HepG2 (cell line): ENCODE measurements around the gene SFT2D1. TPM values are rescaled to one million over a fixed set of nuclear protein-coding genes. Genes with fewer than 3 reads are reported as not detected.

Experiments used
- ADNP ChIP-seq: sonication (generic); formaldehyde crosslinking; IDR thresholded peaks from 2 replicates; pipeline ENCODE4 v1.4.0; 2020; ENCODE audit warnings: missing genetic modification reagents
- ATF7 ChIP-seq, 2 experiments: fragments of 450-650 bp in 1 of 2; sonication (generic) in 1 of 2; formaldehyde crosslinking in 1 of 2; IDR thresholded peaks; 2 replicates each; pipeline versions ENCODE4 v1.4.0 to v1.6.1; 2016 to 2020; ENCODE audit warnings: antibody characterized with exemption in 1 of 2, mild to moderate bottlenecking in 1 of 2, missing genetic modification reagents in 1 of 2
- CAMTA2 ChIP-seq: sonication (generic); formaldehyde crosslinking; IDR thresholded peaks from 2 replicates; pipeline ENCODE4 v1.4.0; 2020; ENCODE audit warnings: mild to moderate bottlenecking, missing genetic modification reagents, borderline replicate concordance
- ETV5 ChIP-seq: IDR thresholded peaks from 2 replicates; pipeline ENCODE4 v1.6.1; 2018; ENCODE audit warnings: missing biosample characterization, missing genetic modification reagents, inconsistent platforms, borderline replicate concordance
- HNF4A ChIP-seq: sonication (generic); formaldehyde crosslinking; IDR thresholded peaks from 2 replicates; pipeline ENCODE4 v1.4.0; 2020; ENCODE audit warnings: missing genetic modification reagents
- NCOR1 ChIP-seq: fragments of 200-600 bp; sonication (generic); IDR thresholded peaks from 2 replicates; pipeline ENCODE4 v1.7.0; 2017; ENCODE audit warnings: antibody characterized with exemption, low read length, borderline replicate concordance
- POLR2A ChIP-seq, 2 experiments: IDR thresholded peaks; 2 replicates each; pipeline ENCODE4 v1.6.1; 2011; ENCODE audit warnings: low read depth in 2 of 2, low read length in 2 of 2, mild to moderate bottlenecking in 1 of 2, moderate library complexity in 1 of 2; ENCODE audit not compliant: insufficient read depth in 1 of 2
- POLR2G ChIP-seq: fragments of 200-400 bp; formaldehyde crosslinking; IDR thresholded peaks from 2 replicates; pipeline ENCODE4 v1.6.1; 2018; ENCODE audit warnings: mild to moderate bottlenecking, low read depth, low read length, moderate library complexity
- RARG ChIP-seq: sonication (generic); formaldehyde crosslinking; IDR thresholded peaks from 2 replicates; pipeline ENCODE4 v1.4.0; 2020; ENCODE audit warnings: low read depth, mild to moderate bottlenecking, missing genetic modification reagents
- RBM22 ChIP-seq: fragments of 200-400 bp; formaldehyde crosslinking; optimal IDR thresholded peaks from 2 replicates; pipeline ENCODE3; 2017; ENCODE audit warnings: mild to moderate bottlenecking, low read length, moderate library complexity
- XRCC5 ChIP-seq: fragments of 200-400 bp; formaldehyde crosslinking; optimal IDR thresholded peaks from 2 replicates; pipeline ENCODE3; 2017; ENCODE audit warnings: mild to moderate bottlenecking, low read length
- ZNF333 ChIP-seq: sonication (generic); formaldehyde crosslinking; IDR thresholded peaks from 2 replicates; pipeline ENCODE4 v1.4.0; 2020; ENCODE audit warnings: mild to moderate bottlenecking, missing genetic modification reagents, borderline replicate concordance
- ZNF572 ChIP-seq: sonication (generic); formaldehyde crosslinking; IDR thresholded peaks from 2 replicates; pipeline ENCODE4 v1.5.1; 2020; ENCODE audit warnings: mild to moderate bottlenecking, missing genetic modification reagents
- ZNF652 ChIP-seq: IDR thresholded peaks from 2 replicates; pipeline ENCODE4 v1.6.1; 2016; ENCODE audit warnings: low read depth, borderline replicate concordance
- ZNF776 ChIP-seq: sonication (generic); formaldehyde crosslinking; IDR thresholded peaks from 2 replicates; pipeline ENCODE4 v1.4.0; 2020; ENCODE audit warnings: mild to moderate bottlenecking, missing genetic modification reagents
- ZSCAN20 ChIP-seq: sonication (generic); formaldehyde crosslinking; IDR thresholded peaks from 2 replicates; pipeline ENCODE4 v1.4.0; 2020; ENCODE audit warnings: missing genetic modification reagents, mild to moderate bottlenecking, borderline replicate concordance
- ZSCAN30 ChIP-seq: sonication (generic); formaldehyde crosslinking; IDR thresholded peaks from 2 replicates; pipeline ENCODE4 v1.5.0; 2020; ENCODE audit warnings: mild to moderate bottlenecking, missing genetic modification reagents
- polyA plus RNA-seq, 8 experiments: library from polyadenylated mRNA; depleted of rRNA in 3 of 8; stranded (reverse) in 7 of 8; unstranded in 1 of 8; fragments of >200 nt; fragmentation: Illumina TruSeq in 4 of 8; extraction: Trizol in 4 of 8; gene quantifications; 2 replicates each; pipeline versions ENCODE4 v1.2.1 to v1.2.3, GENCODE V29; 2011 to 2016; ENCODE audit warnings: low read depth in 4 of 8, missing spikeins in 1 of 8, mixed read lengths in 1 of 8; ENCODE audit not compliant: insufficient read depth in 1 of 8
- total RNA-seq, 5 experiments: library from RNA; depleted of rRNA; stranded (reverse); fragments of >200 nt; fragmentation: Illumina TruSeq; extraction: Trizol; gene quantifications; 2 replicates each; pipeline ENCODE4 v1.2.3, GENCODE V29; 2016; ENCODE audit warnings: low read depth in 1 of 5
- TF ChIP-seq, protein P1 (sequence below): sonication (generic); formaldehyde crosslinking; IDR thresholded peaks from 2 replicates; pipeline ENCODE4 v1.8.1; 2023; ENCODE audit warnings: missing genetic modification reagents, inconsistent platforms, borderline replicate concordance
- TF ChIP-seq, protein P2 (sequence below): IDR thresholded peaks from 2 replicates; pipeline ENCODE4 v1.6.1; 2016; ENCODE audit warnings: missing compliant biosample characterization, missing genetic modification reagents, borderline replicate concordance
- TF ChIP-seq, protein P3 (sequence below): sonication (generic); formaldehyde crosslinking; IDR thresholded peaks from 2 replicates; pipeline ENCODE4 v1.4.0; 2020; ENCODE audit warnings: missing genetic modification reagents
- TF ChIP-seq, protein P4 (sequence below): sonication (generic); formaldehyde crosslinking; IDR thresholded peaks from 2 replicates; pipeline ENCODE4 v1.4.0; 2020; ENCODE audit warnings: mild to moderate bottlenecking, missing genetic modification reagents
- TF ChIP-seq, protein P5 (sequence below): sonication (generic); formaldehyde crosslinking; IDR thresholded peaks from 2 replicates; pipeline ENCODE4 v1.4.0; 2020; ENCODE audit warnings: missing genetic modification reagents

Gene SFT2D1
- total and polyA plus RNA-seq, 2 of the 13 experiments (the other 11 are each of a cell fraction or from before 2014, with no cell fraction given) = 115 to 147 TPM

DNA sequence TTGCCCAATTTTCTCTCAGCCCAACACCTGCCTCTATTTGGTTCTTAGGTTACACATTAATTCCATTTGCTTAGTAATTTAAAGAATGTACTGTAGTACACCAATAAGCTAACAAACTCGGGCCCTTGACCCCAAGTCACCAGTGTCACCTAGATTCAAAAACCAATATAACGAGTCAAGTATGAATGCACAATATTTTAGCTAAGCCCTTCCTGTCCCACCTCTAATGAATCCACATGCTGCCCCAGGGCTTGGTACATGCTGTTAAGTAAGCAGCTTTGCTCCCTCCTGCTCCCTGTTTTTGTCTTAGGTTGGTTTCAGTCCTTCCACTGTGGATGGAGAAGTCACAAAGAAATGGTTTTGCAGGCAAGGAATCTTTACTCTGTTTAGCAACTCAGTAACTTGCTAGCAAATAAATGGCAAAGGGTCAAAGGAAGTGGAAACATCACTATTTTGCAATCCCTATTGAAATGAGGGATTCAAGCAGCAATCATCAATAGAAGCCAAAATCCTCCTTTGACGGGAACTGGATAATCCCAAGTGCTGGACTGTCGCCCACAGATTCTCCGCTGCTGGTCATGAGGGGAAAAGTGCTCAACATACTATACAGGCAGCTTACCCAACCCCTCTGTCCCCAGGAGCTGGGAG is 45.4 kb upstream of the SFT2D1 start (continued):
- TF ChIP-seq, protein P1, sequence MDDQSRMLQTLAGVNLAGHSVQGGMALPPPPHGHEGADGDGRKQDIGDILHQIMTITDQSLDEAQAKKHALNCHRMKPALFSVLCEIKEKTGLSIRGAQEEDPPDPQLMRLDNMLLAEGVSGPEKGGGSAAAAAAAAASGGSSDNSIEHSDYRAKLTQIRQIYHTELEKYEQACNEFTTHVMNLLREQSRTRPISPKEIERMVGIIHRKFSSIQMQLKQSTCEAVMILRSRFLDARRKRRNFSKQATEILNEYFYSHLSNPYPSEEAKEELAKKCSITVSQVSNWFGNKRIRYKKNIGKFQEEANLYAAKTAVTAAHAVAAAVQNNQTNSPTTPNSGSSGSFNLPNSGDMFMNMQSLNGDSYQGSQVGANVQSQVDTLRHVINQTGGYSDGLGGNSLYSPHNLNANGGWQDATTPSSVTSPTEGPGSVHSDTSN = no peak
- no peak for TF ChIP-seq CAMTA2 (CRISPR knock-in tag)
- TF ChIP-seq, protein P2, sequence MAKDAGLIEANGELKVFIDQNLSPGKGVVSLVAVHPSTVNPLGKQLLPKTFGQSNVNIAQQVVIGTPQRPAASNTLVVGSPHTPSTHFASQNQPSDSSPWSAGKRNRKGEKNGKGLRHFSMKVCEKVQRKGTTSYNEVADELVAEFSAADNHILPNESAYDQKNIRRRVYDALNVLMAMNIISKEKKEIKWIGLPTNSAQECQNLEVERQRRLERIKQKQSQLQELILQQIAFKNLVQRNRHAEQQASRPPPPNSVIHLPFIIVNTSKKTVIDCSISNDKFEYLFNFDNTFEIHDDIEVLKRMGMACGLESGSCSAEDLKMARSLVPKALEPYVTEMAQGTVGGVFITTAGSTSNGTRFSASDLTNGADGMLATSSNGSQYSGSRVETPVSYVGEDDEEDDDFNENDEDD (CRISPR knock-in tag) = peak; percentile 58; the same call in 1 of the 2 replicates
- TF ChIP-seq ADNP (CRISPR knock-in tag) = no peak
- no peak for TF ChIP-seq ZNF333
- TF ChIP-seq, protein P3, sequence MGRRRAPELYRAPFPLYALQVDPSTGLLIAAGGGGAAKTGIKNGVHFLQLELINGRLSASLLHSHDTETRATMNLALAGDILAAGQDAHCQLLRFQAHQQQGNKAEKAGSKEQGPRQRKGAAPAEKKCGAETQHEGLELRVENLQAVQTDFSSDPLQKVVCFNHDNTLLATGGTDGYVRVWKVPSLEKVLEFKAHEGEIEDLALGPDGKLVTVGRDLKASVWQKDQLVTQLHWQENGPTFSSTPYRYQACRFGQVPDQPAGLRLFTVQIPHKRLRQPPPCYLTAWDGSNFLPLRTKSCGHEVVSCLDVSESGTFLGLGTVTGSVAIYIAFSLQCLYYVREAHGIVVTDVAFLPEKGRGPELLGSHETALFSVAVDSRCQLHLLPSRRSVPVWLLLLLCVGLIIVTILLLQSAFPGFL = no peak
- TF ChIP-seq ZNF572 (CRISPR knock-in tag) = no peak
- no peak for TF ChIP-seq RBM22
- no peak for TF ChIP-seq XRCC5
- peak; percentile 88 for TF ChIP-seq HNF4A (CRISPR knock-in tag)
- TF ChIP-seq ZSCAN30 = 0 out of 2 replicates have a peak, but pooled peaks have one; percentile 60
- peak; percentile 89 for TF ChIP-seq ETV5 (CRISPR knock-in tag)
- TF ChIP-seq ZSCAN20 (CRISPR knock-in tag) = 0 out of 2 replicates have a peak, but pooled peaks have one; percentile 79
- TF ChIP-seq POLR2G = peak; percentile 65
- TF ChIP-seq, protein P4, sequence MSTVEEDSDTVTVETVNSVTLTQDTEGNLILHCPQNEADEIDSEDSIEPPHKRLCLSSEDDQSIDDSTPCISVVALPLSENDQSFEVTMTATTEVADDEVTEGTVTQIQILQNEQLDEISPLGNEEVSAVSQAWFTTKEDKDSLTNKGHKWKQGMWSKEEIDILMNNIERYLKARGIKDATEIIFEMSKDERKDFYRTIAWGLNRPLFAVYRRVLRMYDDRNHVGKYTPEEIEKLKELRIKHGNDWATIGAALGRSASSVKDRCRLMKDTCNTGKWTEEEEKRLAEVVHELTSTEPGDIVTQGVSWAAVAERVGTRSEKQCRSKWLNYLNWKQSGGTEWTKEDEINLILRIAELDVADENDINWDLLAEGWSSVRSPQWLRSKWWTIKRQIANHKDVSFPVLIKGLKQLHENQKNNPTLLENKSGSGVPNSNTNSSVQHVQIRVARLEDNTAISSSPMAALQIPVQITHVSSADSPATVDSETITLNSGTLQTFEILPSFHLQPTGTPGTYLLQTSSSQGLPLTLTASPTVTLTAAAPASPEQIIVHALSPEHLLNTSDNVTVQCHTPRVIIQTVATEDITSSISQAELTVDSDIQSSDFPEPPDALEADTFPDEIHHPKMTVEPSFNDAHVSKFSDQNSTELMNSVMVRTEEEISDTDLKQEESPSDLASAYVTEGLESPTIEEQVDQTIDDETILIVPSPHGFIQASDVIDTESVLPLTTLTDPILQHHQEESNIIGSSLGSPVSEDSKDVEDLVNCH (CRISPR knock-in tag) = no peak
- TF ChIP-seq RARG (CRISPR knock-in tag) = peak; percentile 73; the same call in 1 of the 2 replicates
- TF ChIP-seq, protein P5, sequence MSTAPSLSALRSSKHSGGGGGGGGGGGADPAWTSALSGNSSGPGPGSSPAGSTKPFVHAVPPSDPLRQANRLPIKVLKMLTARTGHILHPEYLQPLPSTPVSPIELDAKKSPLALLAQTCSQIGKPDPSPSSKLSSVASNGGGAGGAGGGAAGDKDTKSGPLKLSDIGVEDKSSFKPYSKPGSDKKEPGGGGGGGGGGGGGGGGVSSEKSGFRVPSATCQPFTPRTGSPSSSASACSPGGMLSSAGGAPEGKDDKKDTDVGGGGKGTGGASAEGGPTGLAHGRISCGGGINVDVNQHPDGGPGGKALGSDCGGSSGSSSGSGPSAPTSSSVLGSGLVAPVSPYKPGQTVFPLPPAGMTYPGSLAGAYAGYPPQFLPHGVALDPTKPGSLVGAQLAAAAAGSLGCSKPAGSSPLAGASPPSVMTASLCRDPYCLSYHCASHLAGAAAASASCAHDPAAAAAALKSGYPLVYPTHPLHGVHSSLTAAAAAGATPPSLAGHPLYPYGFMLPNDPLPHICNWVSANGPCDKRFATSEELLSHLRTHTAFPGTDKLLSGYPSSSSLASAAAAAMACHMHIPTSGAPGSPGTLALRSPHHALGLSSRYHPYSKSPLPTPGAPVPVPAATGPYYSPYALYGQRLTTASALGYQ (CRISPR knock-in tag) = peak; percentile 93
- TF ChIP-seq POLR2A (IDR thresholded peaks at IDR 0.05; ENCODE audit: insufficient read depth in 1 of 2, low read depth in 2 of 2, low read length in 2 of 2) = peak in 1 of 2 experiments; percentile 61; a peak in 2 of 4 replicates
- no peak for TF ChIP-seq ATF7 (IDR thresholded peaks at IDR 0.05)
- TF ChIP-seq ATF7 (CRISPR knock-in tag; IDR thresholded peaks at IDR 0.05) = no peak
- peak; percentile 28; the same call in 1 of the 2 replicates for TF ChIP-seq ZNF652
- TF ChIP-seq ZNF776 (CRISPR knock-in tag) = no peak
- TF ChIP-seq NCOR1 = peak; percentile 95
